GM23248 (cell line): ENCODE results near the gene SLC5A6. TPM values are rescaled to one million over a fixed set of nuclear protein-coding genes. Genes with fewer than 3 reads are reported as not detected.

Experiments
- DNase-seq: peaks from one replicate; pipeline ENCODE4 v3.0.0-alpha.2; 2015
- H2AFZ ChIP-seq: fragments of 200-600 bp; sonication (generic); 2 replicates; pipeline ENCODE4 v1.6.1; 2016; ENCODE audit warnings: antibody characterized with exemption
- H3F3A ChIP-seq: fragments of 200-600 bp; sonication (generic); 2 replicates; pipeline ENCODE4 v1.6.1; 2016; ENCODE audit warnings: mild to moderate bottlenecking, antibody characterized with exemption, mixed run types; ENCODE audit not compliant: insufficient read depth
- H3K27ac ChIP-seq: fragments of 200-600 bp; sonication (generic); 2 replicates; pipeline ENCODE4 v1.5.1; 2016; ENCODE audit warnings: mild to moderate bottlenecking
- H3K27me3 ChIP-seq: fragments of 200-600 bp; sonication (generic); replicated peaks from 2 replicates; pipeline ENCODE4 v1.6.1; 2016; ENCODE audit warnings: mild to moderate bottlenecking; ENCODE audit not compliant: insufficient read depth
- H3K36me3 ChIP-seq: fragments of 200-600 bp; sonication (generic); 2 replicates; pipeline ENCODE4 v1.6.1; 2016; ENCODE audit warnings: low read depth, mild to moderate bottlenecking
- H3K4me1 ChIP-seq: fragments of 200-600 bp; sonication (generic); 2 replicates; pipeline ENCODE4 v1.6.1; 2016; ENCODE audit warnings: mild to moderate bottlenecking; ENCODE audit not compliant: insufficient read depth
- H3K4me2 ChIP-seq: fragments of 200-600 bp; sonication (generic); one replicate; pipeline ENCODE4 v1.6.1; 2016; ENCODE audit warnings: mild to moderate bottlenecking; ENCODE audit not compliant: unreplicated experiment
- H3K4me3 ChIP-seq: fragments of 200-600 bp; sonication (generic); 2 replicates; pipeline ENCODE4 v1.5.1; 2016; ENCODE audit warnings: mild to moderate bottlenecking
- H3K79me2 ChIP-seq: fragments of 200-600 bp; sonication (generic); 2 replicates; pipeline ENCODE4 v1.6.1; 2016; ENCODE audit warnings: mild to moderate bottlenecking; ENCODE audit not compliant: insufficient read depth
- H3K9ac ChIP-seq: fragments of 200-600 bp; sonication (generic); 2 replicates; pipeline ENCODE4 v1.6.1; 2016; ENCODE audit warnings: mild to moderate bottlenecking
- H3K9me2 ChIP-seq: fragments of 200-600 bp; sonication (generic); 2 replicates; pipeline ENCODE4 v1.6.1; 2016; ENCODE audit warnings: mixed run types, mild to moderate bottlenecking, moderate library complexity; ENCODE audit not compliant: insufficient read depth
- H3K9me3 ChIP-seq: fragments of 200-600 bp; sonication (generic); one replicate; pipeline ENCODE4 v1.6.1; 2017; ENCODE audit warnings: low read depth
- H4K20me1 ChIP-seq: fragments of 200-600 bp; sonication (generic); 2 replicates; pipeline ENCODE4 v1.6.0; 2016; ENCODE audit not compliant: insufficient read depth
- EZH2 ChIP-seq: fragments of 200-600 bp; sonication (generic); IDR thresholded peaks from 2 replicates; pipeline ENCODE4 v1.6.1; 2018; ENCODE audit warnings: antibody characterized with exemption, mild to moderate bottlenecking; ENCODE audit not compliant: insufficient read depth, poor library complexity, severe bottlenecking
- EZH2phosphoT487 ChIP-seq: fragments of 200-600 bp; sonication (generic); IDR thresholded peaks from 2 replicates; pipeline ENCODE4 v1.6.1; 2018; ENCODE audit warnings: antibody characterized with exemption, moderate library complexity, mild to moderate bottlenecking, low read depth; ENCODE audit not compliant: insufficient read depth
- WGBS, 2 experiments: methylation state at CpG; one replicate each; pipeline ENCODE4 v1.1.6; 2015 to 2017; ENCODE audit warnings: low lambda C conversion rate in 2 of 2, low coverage in 1 of 2; ENCODE audit errors: missing lambda C conversion rate in 2 of 2; 5-methylcytosine and 5-hydroxymethylcytosine counted together
- in situ Hi-C: fragments of 300-500 bp; cut with MboI; formaldehyde crosslinking; loops from 2 replicates; pipeline ENCODE4 v1.15.0; 2020
- polyA plus RNA-seq: library from polyadenylated mRNA; unstranded; fragments of >200 nt; fragmentation: Nextera tagmentation; extraction: Ambion mirVana; gene quantifications from 2 replicates; pipeline ENCODE4 v1.2.1, GENCODE V29; 2016
- total RNA-seq: library from RNA; depleted of rRNA; stranded (reverse); fragments of >200 nt; shearing (Covaris generic); gene quantifications from 2 replicates; pipeline ENCODE4 v1.2.3, GENCODE V29; 2014

The SLC5A6 gene
- total and polyA plus RNA-seq, 2 experiments from 2014 or later, result 9.4 to 13.5 TPM

DNA sequence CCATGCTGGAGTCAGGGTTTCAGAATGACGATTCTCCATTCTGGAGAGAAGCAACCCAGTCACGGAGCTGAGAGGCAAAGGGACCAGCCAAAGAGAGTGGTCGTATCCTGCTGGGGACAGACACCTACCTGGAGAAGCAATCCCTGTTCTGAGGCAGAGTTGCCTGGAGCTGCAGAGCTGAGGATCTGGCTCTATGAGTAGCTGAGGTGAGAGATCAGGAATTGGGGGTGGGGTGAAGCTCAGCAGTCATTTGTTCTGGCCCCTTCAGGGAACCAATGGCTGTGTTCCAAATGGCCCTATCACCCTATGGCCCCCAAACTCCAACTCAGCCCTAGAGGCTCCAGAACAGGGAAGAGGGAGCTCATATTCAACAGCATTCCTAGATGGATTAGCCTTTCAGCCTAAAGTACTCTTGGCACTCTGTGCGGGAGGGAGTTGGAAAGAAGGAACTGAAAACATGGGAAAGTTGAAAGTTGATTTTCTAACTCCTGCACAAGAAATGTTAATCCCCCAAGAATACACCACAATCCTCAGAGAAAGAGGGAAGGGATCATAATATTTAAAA, 3.5 kb downstream of the SLC5A6 start:
- Histone ChIP-seq H3K27me3 (no peaks in the 10 kb centered on the region), H3K9me3 (no peaks in the 10 kb centered on the region), H3K4me1 (peaks cover 6% of the 10 kb centered on the region), H3K79me2 (peaks cover 6% of the 10 kb centered on the region; the same call in 1 of the 2 replicates), H4K20me1 (no peaks in the 10 kb centered on the region), H3K36me3 (no peaks in the 10 kb centered on the region; the same call in 1 of the 2 replicates), H3K27ac (no peak overlapping the region), H3K9ac (no peak overlapping the region), H3K9me2 (no peaks in the 10 kb centered on the region), H3K4me2 (no peak overlapping the region), H3K4me3 (no peak overlapping the region), H2AFZ (no peak overlapping the region), H3F3A (peaks cover 12% of the 10 kb centered on the region; the same call in 1 of the 2 replicates)
- TF ChIP-seq EZH2 (no peak), EZH2phosphoT487 (no peak)
- DNase-seq, result no peak
- whole genome bisulfite sequencing, 2 experiments, result 92 to 97% methylated on average over 4 of the region's 4 CpGs
- in situ Hi-C loops, result no loop called here

DNA sequence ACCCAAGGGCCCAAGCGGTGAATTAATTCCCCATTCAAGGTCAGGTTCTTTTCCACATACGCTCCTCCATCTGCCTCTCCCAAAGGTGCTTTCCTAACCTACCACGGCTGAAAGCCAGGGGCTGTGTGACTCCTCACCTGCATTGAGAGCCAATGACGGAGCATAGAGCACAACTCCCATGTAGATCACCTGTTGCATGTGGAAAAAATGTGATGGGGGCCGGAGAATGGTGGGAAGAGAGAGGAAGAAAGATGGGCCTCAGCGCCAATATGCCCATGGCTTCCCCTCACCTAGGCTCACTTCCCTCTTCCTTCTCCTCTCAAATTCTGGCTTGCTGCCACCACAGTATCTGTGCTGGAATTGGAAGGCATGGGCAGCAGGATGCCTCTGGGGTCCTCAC, 5.7 kb downstream of the SLC5A6 start:
- H3K79me2 ChIP-seq, result no peaks in the 10 kb centered on the region
- no peaks in the 10 kb centered on the region for H3K9me2 ChIP-seq
- 96 to 99% methylated on average over 6 of the region's 6 CpGs for WGBS, 2 experiments
- TF ChIP-seq EZH2phosphoT487, result no peak
- no peak for TF ChIP-seq EZH2
- H3K27me3 ChIP-seq, result no peaks in the 10 kb centered on the region
- no peak overlapping the region for H3K4me3 ChIP-seq
- in situ Hi-C loops, result no loop called here
- H3K27ac ChIP-seq, result no peak overlapping the region
- no peak overlapping the region for H2AFZ ChIP-seq
- 0 out of 2 replicates have a peak, but pooled peaks cover 3% of the 10 kb centered on the region for H3K4me1 ChIP-seq
- H3K36me3 ChIP-seq, result no peaks in the 10 kb centered on the region; the same call in 1 of the 2 replicates
- no peak overlapping the region for H3K9ac ChIP-seq
- H3K4me2 ChIP-seq, result no peak overlapping the region
- H3K9me3 ChIP-seq, result no peaks in the 10 kb centered on the region
- H3F3A ChIP-seq, result no peaks in the 10 kb centered on the region
- no peaks in the 10 kb centered on the region for H4K20me1 ChIP-seq
- DNase-seq, result no peak

- 87 to 91% methylated on average over 8 of the region's 8 CpGs for WGBS, 2 experiments
Measured at GRCh38 chr2:27205206-27205605, 6.9 kb downstream of the SLC5A6 start.

DNA sequence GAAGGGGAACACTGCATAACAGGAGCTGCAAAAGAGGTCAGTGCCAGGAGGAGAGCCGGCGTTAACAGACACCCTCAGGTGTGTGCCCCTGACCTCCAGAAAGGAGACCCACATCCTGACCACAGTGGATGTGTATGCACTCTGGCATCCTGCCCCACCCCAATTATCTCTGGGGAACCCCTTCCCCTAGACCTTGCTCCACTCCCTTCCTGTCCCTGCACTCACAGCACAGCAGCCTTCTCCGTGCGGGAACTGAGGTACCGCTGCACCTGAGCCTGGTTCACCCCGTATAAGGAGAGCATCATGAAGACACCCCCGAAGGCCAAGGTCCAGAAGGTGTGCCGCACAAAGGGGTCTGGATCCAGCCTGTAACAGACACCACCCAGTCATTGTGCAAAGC, 7.5 kb downstream of the SLC5A6 start:
- no peaks in the 10 kb centered on the region for H3K79me2 ChIP-seq
- in situ Hi-C loops, result no loop called here
- no peaks in the 10 kb centered on the region; the same call in 1 of the 2 replicates for H3K36me3 ChIP-seq
- no peaks in the 10 kb centered on the region for H3F3A ChIP-seq
- DNase-seq, result no peak
- no peaks in the 10 kb centered on the region for H4K20me1 ChIP-seq
- H3K9ac ChIP-seq, result no peak overlapping the region
- no peaks in the 10 kb centered on the region for H3K27me3 ChIP-seq
- no peak overlapping the region for H3K4me2 ChIP-seq
- H2AFZ ChIP-seq, result no peak overlapping the region
- H3K4me3 ChIP-seq, result no peak overlapping the region
- WGBS, 2 experiments, result 90 to 99% methylated on average over 8 of the region's 8 CpGs
- H3K9me3 ChIP-seq, result no peaks in the 10 kb centered on the region
- TF ChIP-seq EZH2phosphoT487, result no peak
- TF ChIP-seq EZH2, result no peak
- no peaks in the 10 kb centered on the region for H3K9me2 ChIP-seq
- H3K4me1 ChIP-seq, result 0 out of 2 replicates have a peak, but pooled peaks cover 3% of the 10 kb centered on the region
- no peak overlapping the region for H3K27ac ChIP-seq

More at GRCh38 chr2:27205206-27205605, 6.9 kb downstream of the SLC5A6 start:
- Histone ChIP-seq H3K9me3 (no peaks in the 10 kb centered on the region), H3K27ac (no peak overlapping the region), H3K79me2 (no peaks in the 10 kb centered on the region), H3K4me2 (no peak overlapping the region), H3K9ac (no peak overlapping the region), H3K27me3 (no peaks in the 10 kb centered on the region), H3F3A (no peaks in the 10 kb centered on the region), H4K20me1 (no peaks in the 10 kb centered on the region), H3K9me2 (no peaks in the 10 kb centered on the region), H2AFZ (no peak overlapping the region), H3K4me1 (0 out of 2 replicates have a peak, but pooled peaks cover 3% of the 10 kb centered on the region), H3K4me3 (no peak overlapping the region), H3K36me3 (no peaks in the 10 kb centered on the region; the same call in 1 of the 2 replicates)
- no peak for DNase-seq
- no peak for TF ChIP-seq EZH2
- no peak for TF ChIP-seq EZH2phosphoT487
- in situ Hi-C loops, result no loop called here
